ENCODE results near the gene CHI3L1.

CHI3L1 gene

DNA sequence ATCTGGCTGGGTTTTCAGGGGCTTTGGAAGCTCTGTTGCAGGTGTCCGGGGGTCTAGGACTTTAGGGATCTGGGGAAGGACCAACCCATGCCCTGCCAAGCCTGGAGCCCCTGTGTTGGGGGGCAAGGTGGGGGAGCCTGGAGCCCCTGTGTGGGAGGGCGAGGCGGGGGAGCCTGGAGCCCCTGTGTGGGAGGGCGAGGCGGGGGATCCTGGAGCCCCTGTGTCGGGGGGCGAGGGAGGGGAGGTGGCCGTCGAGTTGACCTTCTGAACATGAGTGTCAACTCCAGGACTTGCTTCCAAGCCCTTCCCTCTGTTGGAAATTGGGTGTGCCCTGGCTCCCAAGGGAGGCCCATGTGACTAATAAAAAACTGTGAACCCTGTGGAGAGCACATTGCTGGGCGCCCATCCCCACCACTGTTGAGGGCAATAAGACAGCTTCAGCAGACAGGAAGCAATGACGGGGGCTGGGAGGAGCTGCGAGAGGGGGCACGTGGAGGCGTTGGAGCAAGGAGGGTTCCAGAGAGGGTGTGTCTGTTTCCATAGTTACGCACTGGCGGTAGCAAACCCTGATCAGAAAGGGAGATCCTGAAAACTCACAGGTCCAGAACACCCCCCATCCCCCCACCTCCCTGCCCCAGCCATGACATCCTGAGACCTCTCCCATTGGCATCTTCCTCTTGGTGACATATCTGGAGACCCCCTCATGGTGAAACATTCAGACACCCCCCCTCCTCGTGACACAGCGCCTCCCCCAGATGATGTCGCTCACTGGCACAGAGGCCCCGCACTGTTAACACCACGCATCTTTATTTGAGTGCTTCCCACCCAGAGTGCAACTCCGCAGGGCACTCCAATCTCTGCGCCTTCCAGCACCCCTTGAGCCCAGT is 19.2 kb downstream of the CHI3L1 start:
- no peak for DNase-seq

DNA sequence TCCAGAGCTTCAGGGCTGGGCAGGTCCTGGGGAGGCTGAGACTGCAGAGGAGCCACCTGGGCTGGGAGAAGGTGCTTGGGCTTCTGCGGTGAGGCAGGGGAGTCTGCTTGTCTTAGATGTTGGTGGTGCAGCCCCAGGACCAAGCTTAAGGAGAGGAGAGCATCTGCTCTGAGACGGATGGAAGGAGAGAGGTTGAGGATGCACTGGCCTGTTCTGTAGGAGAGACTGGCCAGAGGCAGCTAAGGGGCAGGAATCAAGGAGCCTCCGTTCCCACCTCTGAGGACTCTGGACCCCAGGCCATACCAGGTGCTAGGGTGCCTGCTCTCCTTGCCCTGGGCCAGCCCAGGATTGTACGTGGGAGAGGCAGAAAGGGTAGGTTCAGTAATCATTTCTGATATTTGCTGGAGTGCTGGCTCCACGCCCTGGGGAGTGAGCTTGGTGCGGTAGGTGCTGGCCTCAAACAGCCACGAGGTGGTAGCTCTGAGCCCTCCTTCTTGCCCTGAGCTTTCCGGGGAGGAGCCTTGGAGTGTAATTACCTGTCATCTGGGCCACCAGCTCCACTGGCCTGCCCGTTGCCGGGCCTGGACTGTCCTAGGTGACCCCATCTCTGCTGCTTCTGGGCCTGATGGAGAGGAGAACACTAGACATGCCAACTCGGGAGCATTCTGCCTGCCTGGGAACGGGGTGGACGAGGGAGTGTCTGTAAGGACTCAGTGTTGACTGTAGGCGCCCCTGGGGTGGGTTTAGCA is 20.1 kb downstream of the CHI3L1 start:
- DNase-seq, result no peak

DNA sequence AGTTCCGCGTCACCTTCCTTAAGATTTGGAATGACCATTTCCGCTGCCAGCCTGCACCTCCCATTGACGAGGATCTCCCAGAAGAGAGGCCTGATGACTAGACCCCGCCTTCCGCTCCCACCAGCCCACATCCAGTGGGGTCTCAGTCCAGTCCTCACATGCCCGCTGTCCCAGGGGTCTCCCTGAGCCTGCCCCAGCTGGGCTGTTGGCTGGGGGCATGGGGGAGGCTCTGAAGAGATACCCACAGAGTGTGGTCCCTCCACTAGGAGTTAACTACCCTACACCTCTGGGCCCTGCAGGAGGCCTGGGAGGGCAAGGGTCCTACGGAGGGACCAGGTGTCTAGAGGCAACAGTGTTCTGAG is 20.7 kb downstream of the CHI3L1 start:
- DNase-seq, result no peak

DNA sequence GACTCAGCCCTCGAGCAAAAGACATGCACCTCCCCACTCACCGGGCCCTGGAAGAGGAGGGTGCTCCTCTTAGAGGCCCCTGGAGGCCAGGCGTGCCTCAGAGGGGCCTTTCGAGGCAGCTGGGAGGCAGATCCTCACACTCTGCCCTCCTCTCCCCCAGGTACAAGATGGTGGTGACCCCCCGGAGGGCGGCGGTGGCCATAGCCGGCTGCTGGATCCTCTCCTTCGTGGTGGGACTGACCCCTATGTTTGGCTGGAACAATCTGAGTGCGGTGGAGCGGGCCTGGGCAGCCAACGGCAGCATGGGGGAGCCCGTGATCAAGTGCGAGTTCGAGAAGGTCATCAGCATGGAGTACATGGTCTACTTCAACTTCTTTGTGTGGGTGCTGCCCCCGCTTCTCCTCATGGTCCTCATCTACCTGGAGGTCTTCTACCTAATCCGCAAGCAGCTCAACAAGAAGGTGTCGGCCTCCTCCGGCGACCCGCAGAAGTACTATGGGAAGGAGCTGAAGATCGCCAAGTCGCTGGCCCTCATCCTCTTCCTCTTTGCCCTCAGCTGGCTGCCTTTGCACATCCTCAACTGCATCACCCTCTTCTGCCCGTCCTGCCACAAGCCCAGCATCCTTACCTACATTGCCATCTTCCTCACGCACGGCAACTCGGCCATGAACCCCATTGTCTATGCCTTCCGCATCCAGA is 21.3 kb downstream of the CHI3L1 start:
- DNase-seq, result no peak

DNA sequence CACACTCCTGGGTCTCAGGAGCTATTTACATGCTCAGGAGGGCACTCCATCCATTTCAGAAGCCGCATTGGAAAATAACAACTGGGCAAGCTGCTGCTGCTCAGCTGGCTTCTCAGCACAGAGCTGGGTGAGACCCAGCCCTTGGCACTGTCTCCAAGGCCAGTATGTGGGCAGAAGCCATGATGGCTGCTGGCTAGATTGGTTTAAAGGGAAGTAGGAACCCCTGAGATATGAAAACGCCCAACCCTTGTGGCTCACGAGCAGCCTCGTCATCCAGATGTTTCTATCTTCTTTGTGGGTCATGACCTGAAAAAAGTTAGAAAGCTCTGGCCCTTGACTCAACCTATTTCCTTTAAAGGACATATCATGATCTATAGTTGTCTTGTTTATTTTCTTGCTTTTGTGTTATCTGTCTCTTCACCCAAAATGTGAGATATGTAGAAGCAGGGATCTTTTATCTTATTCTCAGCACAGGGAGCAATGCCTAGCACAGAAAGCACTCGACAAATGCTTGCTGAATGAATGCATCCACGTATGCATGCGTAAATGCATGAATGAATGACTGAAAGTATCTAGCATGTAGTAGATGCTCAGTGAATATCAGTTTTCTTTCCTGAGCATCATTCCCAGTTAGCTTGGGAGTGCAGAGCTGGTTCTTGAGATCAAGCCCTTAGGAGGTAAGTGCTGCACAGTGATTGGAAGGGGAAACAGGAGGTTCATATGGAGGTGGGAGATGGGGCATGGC is 22.4 kb downstream of the CHI3L1 start:
- no peak for DNase-seq

DNA sequence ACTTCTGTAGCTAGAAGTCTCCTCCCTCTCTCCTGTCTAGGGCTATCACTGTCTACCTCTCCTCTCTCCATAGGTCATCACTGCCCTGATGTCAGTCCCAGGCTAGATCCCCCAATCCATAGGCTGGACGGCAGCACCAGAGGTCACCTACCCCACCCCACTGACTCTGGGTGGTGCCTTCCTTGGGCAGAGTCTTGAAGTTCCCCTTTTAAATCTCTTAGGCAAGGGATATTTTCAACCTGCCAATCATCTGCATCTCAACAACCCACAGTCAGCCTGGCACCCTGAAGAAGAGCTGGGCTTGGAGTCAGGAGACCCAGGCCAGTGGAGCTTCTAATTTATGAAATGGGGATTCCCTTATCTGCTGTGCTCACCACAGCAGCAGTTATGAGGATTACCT is 24.1 kb downstream of the CHI3L1 start:
- DNase-seq, result no peak

DNA sequence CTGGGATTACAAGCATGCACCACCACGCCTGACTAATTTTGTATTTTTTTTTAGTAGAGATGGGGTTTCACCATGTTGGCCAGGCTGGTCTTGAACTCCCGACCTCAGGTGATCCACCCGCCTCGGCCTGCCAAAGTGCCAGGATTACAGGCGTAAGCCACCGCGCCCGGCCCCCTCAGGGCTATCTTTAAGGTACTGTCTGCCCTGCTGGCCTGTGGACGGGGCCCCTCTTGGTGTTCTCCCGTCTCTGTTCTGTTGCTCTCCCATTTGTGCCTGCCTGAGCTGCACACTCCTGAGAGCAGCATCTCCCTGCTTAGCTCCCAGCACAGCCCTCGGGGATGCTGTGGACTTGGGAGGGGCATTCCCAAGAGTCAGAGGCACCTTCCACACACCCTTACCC is 24.8 kb downstream of the CHI3L1 start:
- DNase-seq, result no peak

DNA sequence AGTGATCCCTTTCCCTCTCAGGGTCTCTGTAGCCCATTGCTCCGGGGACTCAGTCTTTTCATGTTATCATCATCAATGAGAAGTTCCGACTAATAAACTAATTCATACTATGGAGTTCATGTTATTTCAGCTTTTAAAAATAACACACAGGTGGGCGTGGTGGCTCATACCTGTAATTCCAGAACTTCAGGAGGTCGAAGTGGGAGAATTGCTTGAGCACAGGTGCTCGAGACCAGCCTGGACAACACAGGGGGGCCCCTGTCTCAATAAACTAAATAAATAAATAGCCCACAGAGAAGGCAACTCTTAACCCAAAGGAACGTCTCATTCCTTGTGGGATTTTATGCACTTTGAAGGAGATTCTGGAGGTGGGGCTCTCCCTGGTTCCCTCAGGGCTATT is 25.3 kb downstream of the CHI3L1 start:
- DNase-seq, result no peak

DNA sequence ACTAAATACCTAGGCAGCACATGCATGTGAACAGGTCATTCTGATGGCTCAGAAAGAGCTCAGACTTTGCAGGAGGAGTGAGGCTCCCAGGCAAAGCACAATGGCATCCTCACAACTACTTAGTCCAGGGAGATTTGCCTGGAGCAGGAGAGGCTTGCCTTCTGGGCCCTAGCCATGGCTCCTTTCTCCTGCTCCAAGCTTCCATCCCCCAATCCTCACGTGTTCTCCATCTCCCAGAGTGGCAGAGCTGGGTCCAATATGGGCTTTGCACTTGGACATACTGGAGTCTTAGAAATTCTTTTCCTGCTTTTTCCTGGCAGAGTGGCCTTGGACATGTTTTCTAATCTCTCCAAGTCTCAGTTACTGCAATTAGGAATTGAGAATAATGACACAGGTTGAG is 26.7 kb downstream of the CHI3L1 start:
- DNase-seq, result no peak

DNA sequence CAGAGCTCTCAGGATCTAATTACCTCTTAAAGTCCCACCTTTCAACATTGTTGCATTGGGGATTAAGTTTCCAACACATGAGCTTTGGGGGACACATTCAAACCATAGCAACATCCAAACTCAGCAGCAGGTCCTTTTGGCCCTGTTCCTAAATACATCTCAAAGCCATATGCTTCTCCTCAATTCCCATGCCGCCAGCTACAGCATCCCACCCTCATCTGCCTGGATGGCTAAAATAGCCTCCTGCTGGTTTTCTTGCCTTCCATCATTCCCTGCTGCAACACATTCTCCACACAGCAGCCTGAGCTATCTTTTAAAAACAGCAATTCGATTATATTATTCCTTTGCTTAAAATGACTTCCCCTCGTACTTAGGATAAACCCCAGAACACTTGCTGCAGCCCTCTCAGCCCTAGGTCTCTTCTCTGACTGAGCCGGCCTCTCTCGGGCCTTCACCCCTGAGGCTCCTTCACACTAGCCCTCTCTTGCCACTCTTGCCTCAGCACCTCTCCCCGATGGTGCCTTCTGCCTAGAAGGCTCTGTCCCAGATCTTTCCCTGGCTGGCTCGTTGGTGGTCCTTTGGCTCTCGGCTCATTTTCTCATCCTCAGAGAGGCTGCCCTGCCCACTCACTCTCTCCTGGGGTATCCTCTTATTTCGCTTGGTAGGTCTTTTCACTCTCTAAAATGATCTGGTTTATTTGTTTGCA is 27.4 kb downstream of the CHI3L1 start:
- no peak for DNase-seq

DNA sequence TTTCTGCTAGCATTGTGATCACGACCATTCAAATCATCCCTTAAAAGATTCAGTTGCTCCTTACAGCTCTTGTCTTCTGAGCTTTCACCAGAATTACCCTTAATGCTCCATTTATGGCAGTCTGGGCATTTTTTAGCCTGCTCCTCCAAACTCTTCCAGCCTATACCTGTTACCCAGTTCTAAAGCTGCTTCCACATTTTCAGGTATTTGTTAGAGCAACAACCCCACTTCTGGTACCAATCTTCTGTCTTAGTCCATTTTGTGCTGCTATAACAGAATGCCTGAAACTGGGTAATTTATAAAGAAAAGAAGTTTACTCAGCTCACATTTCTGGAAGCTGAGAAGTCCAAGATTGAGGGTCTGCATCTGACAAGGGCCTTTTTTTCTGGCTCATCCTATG is 28.1 kb downstream of the CHI3L1 start:
- no peak for DNase-seq

DNA sequence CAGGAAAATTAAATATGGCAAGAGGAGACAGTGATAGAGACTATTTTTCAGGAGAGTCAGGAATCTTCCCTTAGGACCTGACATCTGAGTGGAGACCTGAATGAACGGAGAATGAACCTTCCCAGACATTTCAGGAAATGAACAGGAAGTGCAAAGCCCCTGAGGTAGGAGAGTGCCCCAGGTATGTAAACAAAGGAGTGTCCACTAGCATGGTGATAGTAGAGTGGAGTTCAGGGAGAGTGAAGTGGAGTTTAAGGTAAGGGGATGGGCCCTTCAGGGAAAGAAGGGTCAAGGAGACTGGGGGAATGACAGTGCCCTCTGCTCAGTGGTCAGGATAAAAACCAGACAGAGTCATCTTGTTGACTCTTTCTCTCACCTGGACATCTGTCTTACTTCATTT is 30.2 kb downstream of the CHI3L1 start:
- no peak for DNase-seq

DNA sequence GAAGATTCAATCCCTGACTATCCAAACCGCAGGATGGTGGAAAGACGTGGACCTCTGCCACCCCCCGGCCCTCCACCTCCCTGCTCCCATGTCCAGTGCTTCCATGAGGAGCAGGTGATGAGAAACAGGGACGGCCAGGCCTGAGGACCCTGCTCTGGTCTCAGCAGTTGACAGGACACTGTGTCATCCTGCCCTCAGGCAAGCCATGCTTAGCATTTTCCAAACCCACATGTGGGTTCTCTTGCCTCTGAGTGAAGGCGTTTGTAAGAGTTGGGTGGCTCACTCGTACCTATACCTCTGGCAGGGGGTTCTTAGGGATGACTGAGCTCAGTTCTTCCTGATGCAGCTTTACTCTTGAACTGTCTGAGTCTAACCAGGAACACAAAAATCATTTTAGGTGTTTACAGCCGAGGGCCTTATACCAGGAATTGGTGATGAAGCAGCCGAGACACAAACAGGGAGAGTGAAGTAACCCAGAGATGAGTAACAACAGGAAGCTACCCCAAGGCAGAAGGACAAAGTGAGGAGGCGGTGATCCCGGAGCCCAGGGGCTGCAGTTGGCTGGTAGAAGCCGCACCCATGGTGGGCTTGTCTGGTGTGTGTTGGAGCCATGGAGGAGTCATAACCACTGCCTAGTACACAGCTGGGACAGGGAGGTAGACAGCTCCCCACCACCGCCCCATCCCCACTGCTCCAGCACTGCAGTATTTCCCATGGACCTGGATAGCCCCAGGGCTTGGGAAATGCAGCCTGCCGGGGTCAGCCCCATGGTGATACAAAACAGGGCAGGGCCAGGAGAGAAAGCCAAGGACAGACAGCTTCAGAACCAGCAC is 32.3 kb downstream of the CHI3L1 start:
- no peak for DNase-seq

DNA sequence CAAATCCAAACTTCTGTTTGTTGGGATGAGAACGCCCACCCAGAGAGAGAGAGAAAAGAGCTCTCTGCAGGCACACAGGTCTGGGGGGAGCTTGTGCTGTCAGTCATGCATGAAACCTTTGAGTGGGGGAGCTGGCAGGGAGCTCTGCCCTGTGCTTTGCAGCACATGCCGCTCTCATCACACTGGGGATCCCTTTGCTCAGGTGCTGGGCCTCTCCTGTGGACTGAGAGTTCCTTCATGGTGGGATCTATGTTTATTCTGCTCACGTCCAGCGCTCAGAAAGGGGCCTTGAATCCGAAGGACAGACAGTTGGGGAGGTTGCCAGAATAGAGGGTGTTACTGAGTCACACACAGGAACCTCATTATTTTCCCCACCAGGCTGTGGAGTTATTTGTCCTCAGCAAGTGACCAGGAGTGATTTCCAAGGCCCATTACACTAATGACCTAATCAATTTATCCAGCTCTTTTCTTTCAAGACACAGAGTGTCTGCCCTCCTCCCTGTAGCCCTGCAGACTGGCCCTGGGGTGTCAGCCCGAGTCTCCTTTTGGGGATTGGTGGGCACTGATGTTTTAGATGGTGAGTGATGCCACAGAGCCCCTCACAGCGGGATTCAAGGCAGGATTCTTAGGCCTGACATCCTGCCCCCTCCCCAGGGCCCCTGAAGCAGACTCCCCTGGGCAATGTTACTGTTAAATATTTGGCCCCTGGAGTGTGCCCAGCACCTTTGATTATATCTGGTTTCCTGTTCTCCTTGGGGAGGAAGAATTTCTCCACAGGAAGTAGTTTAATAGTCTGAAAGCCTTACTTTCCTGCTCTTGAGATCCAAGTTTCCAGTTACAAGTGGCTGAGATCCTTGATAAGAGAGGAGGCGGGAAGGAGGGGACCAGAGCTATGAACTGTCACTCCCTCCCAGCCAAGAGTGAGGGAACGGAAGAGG is 33.2 kb downstream of the CHI3L1 start:
- DNase-seq, result no peak

DNA sequence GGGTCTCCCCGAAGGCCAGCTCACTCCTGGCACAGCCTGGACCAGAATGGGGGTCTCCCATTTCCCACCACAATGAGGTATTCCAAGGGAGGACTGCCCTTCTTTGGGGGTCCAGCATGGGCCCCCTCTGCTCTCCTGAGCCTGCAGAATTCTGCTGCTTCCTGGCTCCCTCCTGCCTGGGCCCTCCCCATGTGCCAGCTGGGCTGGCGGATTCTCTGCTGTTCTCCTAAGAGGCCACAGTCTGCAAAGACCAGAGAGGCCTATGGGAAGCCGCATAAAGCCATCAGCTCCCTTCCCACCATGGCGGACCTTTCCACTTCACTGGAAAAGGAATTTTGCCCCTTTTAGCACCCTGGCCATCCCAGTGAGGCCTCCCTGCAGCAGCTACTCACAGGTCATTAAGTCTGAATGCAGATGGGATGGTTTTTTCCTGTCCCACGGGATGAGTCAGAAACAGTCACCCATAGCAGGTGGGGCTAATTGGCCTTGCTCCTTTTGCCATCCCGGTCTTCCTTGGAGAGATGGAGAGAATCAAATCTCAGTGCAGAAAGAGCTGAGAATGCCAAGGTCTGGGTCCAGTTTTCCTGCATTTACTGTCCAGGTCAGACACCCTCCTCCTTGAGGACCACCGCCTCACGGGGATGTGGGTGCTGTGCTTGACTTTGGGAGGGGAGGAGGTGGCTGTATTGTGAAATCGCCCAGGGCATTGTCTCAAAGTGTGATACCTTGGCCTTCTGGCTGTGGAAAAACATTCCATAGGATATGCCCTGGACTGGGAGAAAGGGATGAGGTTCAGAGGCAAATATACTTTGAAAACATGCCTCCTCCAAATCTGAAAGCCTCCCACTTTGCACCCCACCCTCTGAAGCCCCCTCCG is 34.1 kb downstream of the CHI3L1 start:
- DNase-seq, result no peak

DNA sequence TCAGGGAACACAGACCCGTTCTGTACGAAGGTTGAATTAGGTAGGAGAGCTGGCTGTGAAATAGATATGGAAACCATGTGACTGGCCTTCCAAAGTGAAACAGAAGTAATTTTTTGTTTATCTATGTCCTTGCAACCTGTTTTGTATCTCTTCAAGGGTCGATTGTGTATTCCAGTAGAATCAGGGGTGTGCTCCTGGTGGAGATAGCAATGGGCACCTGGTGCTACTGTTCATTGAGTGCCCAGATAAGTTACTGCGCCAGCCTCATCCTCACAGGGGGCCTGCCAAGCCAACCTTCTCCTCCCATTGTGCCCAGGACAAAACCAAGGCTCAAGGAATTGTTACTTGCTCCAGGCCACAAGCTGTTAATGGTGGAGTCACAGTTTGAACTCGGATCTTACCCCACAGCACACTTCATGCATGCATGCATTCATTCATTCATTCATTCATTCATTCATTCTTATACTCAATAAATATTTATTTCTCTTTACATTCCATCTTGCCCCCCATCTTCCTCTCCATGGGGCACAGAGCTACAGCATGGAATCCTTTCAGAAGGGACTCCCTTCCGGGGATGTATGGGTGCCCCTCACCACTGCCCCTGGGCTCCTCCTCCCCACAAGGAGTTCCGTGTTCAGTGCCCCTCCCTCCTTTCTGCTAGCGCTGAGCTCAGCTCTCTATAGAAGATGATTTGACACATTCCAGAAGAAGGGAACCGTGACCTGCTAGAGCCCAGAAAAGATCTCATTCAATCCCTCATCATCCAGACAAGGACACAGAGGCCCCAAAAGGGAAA is 34.9 kb downstream of the CHI3L1 start:
- DNase-seq, result no peak

DNA sequence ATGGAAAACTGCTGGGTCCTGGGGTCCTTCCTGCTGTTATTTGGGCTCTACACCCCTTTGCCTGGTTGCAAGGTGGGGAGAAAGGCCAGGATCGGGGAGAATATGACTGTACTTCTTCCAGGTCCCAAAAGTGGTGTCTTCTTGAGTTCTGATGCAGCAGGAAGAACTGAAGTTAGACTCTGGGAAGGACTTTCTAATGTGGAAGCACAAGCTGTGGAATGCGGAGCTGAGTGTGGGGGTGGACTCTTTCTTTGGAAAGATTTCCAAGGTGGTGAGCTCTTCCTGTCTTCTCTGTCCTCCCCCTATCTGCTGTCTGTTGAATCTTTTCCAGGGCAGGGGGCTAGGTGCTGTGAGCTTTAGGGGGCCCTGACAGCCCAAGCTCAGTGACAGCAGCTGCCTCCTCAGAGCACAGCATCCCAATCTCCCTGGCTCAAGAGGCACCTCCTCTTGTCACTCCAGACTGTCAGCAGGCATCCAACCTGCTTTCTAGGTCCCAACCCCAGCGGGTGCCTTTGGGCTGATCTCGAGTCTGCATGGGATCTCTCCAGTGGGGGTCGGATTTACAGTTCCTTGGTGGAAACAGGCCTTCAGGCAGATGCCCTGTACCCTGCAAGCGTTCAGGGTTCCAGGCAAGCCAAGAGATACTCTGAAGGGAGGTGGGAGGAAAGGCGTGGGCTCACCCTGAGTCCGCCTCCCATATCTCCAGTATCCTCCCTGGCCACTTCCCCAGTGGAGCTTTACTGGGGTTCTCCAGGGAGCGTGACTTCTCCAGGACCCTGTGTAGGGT is 35.8 kb downstream of the CHI3L1 start:
- no peak for DNase-seq

All from stimulated activated CD4-positive, alpha-beta T cell treated with anti-CD3 and anti-CD28 coated beads, Interleukin-12 subunit alpha, Interleukin-12 subunit beta, amount 100 ng/mL, for 4 hours (primary cell).